ENCODE results near the gene MLN.
A peak's percentile ranks its signal among the peaks of the same experiment; 100 is the strongest.

MLN gene

DNA sequence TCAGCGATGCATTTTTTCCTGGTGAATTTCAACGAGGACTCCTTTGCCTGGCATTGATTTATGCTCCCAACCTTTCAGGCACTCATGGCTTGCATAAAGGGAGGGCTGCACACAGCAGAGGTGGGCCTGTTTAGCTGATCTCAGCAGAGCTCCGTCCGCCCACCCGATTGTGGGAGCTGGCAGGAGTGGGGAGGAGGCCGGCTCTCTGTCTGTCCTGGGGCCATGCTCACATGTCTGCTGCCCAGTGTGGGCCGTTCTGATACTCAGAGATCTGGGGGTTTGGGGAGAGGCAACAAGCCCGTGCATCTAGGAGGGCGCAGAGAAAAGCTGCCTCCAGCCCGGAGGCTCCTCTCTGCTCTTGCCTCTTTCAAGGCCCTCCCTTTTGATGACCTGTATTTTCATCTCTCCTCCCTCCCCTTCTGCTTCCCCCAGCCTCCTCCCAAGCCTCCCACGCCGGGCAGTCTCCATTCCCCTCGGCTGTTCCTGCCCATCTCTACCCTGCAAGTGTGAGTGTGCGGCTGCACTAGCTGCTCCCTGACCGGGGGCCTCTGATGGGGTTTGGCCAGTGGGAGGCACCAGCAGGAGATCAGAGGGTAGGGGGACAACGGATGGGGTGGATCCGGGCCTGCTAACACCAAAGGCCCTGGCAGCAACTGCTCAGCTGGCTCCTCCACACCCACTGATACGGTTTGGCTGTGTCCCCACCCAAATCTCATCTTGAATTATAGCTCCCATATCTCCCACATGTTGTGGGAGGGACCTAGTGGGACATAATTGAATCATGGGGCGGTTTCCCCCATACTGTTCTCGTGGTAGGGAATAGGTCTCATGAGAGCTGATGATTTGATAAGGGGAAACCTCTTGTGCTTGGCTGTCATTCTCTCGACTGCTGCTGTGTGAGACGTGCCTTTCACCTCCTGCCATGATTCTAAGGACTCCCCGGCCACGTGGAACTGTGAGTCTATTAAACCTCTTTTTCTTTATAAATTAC, 39.6 kb upstream of the MLN start:
- no peak overlapping the region for H3K4ac ChIP-seq (ENCODE audit: low read depth, low read length)
- H2BK5ac ChIP-seq (ENCODE audit: low read length): no peak overlapping the region
- no peak overlapping the region for H3K27ac ChIP-seq (ENCODE audit: low read depth, low read length)
- H3K9ac ChIP-seq (ENCODE audit: low read length): no peak overlapping the region
- no peak overlapping the region for H2BK120ac ChIP-seq (ENCODE audit: low read depth, low read length)
- peak overlapping the region; percentile 28 for H3K56ac ChIP-seq (ENCODE audit: low read length)
- H2AK5ac ChIP-seq (ENCODE audit: low read length): no peak overlapping the region
- no peak overlapping the region for H3K23ac ChIP-seq (ENCODE audit: low read length)
- H2BK15ac ChIP-seq (replicated peaks; ENCODE audit: low read depth): no peak overlapping the region
- H3K79me1 ChIP-seq (ENCODE audit: low read length): no peaks in the 10 kb centered on the region
- H3K4me1 ChIP-seq (ENCODE audit: control insufficient read depth, low read depth, low read length): peaks cover 5% of the 10 kb centered on the region
- WGBS (ENCODE audit: extremely low coverage, insufficient coverage, low lambda C conversion rate): no CpG with 5 or more reads among the region's 24 CpGs
- no peak overlapping the region for H3K4me3 ChIP-seq (ENCODE audit: low read length)
- H4K5ac ChIP-seq (ENCODE audit: low read length): no peak overlapping the region
- H3K27me3 ChIP-seq (ENCODE audit: insufficient read depth, low read length, poor library complexity): no peaks in the 10 kb centered on the region
- DNase-seq: no peak
- no peaks in the 10 kb centered on the region for H3K79me2 ChIP-seq (ENCODE audit: control insufficient read depth, insufficient read depth, low read length)
- H3K4me2 ChIP-seq (ENCODE audit: low read length): no peak overlapping the region
- no peak overlapping the region for H3K18ac ChIP-seq (ENCODE audit: low read length)
- H4K8ac ChIP-seq (ENCODE audit: low read depth, low read length): no peak overlapping the region
- H3K36me3 ChIP-seq (ENCODE audit: control insufficient read depth, insufficient read depth, low read length): no peaks in the 10 kb centered on the region

- Histone ChIP-seq H3K9ac (ENCODE audit: low read length) (no peak overlapping the region), H2BK120ac (ENCODE audit: low read depth, low read length) (no peak overlapping the region), H3K27me3 (ENCODE audit: insufficient read depth, low read length, poor library complexity) (no peaks in the 10 kb centered on the region), H3K18ac (ENCODE audit: low read length) (no peak overlapping the region), H2BK5ac (ENCODE audit: low read length) (no peak overlapping the region), H4K8ac (ENCODE audit: low read depth, low read length) (no peak overlapping the region), H3K36me3 (ENCODE audit: control insufficient read depth, insufficient read depth, low read length) (no peaks in the 10 kb centered on the region), H3K4me2 (ENCODE audit: low read length) (no peak overlapping the region), H4K5ac (ENCODE audit: low read length) (no peak overlapping the region), H3K4me1 (ENCODE audit: control insufficient read depth, low read depth, low read length) (peaks cover 11% of the 10 kb centered on the region), H3K4me3 (ENCODE audit: low read length) (no peak overlapping the region), H3K27ac (ENCODE audit: low read depth, low read length) (no peak overlapping the region), H3K79me1 (ENCODE audit: low read length) (no peaks in the 10 kb centered on the region), H2BK15ac (replicated peaks; ENCODE audit: low read depth) (no peak overlapping the region), H3K56ac (ENCODE audit: low read length) (no peak overlapping the region), H3K4ac (ENCODE audit: low read depth, low read length) (no peak overlapping the region), H3K23ac (ENCODE audit: low read length) (no peak overlapping the region), H3K79me2 (ENCODE audit: control insufficient read depth, insufficient read depth, low read length) (no peaks in the 10 kb centered on the region), H2AK5ac (ENCODE audit: low read length) (no peak overlapping the region)
- DNase-seq: no peak
- WGBS (ENCODE audit: extremely low coverage, insufficient coverage, low lambda C conversion rate): no CpG with 5 or more reads among the region's 4 CpGs
Observed at GRCh38 chr6:33841868-33842267, 38.1 kb upstream of the MLN start.

GRCh38 chr6:33841070-33841469, 37.3 kb upstream of the MLN start:
- Histone ChIP-seq H4K8ac (ENCODE audit: low read depth, low read length) (no peak overlapping the region), H3K79me1 (ENCODE audit: low read length) (no peaks in the 10 kb centered on the region), H3K27me3 (ENCODE audit: insufficient read depth, low read length, poor library complexity) (no peaks in the 10 kb centered on the region), H3K23ac (ENCODE audit: low read length) (no peak overlapping the region), H3K56ac (ENCODE audit: low read length) (no peak overlapping the region), H3K4me1 (ENCODE audit: control insufficient read depth, low read depth, low read length) (peaks cover 11% of the 10 kb centered on the region), H2BK5ac (ENCODE audit: low read length) (no peak overlapping the region), H3K79me2 (ENCODE audit: control insufficient read depth, insufficient read depth, low read length) (no peaks in the 10 kb centered on the region), H2BK15ac (replicated peaks; ENCODE audit: low read depth) (no peak overlapping the region), H3K9ac (ENCODE audit: low read length) (no peak overlapping the region), H2AK5ac (ENCODE audit: low read length) (no peak overlapping the region), H3K4me2 (ENCODE audit: low read length) (no peak overlapping the region), H4K5ac (ENCODE audit: low read length) (no peak overlapping the region), H3K18ac (ENCODE audit: low read length) (no peak overlapping the region), H3K36me3 (ENCODE audit: control insufficient read depth, insufficient read depth, low read length) (no peaks in the 10 kb centered on the region), H2BK120ac (ENCODE audit: low read depth, low read length) (no peak overlapping the region), H3K27ac (ENCODE audit: low read depth, low read length) (no peak overlapping the region), H3K4ac (ENCODE audit: low read depth, low read length) (no peak overlapping the region), H3K4me3 (ENCODE audit: low read length) (no peak overlapping the region)
- no peak for DNase-seq
- no CpG with 5 or more reads among the region's 3 CpGs for WGBS (ENCODE audit: extremely low coverage, insufficient coverage, low lambda C conversion rate)

- peak; percentile 96 for DNase-seq
- WGBS (ENCODE audit: extremely low coverage, insufficient coverage, low lambda C conversion rate): no CpG with 5 or more reads among the region's 12 CpGs
- peak overlapping the region; percentile 55 for H3K27ac ChIP-seq (ENCODE audit: low read depth, low read length)
Observed at GRCh38 chr6:33840048-33840926, 36.5 kb upstream of the MLN start.

GRCh38 chr6:33839399-33840047, 35.7 kb upstream of the MLN start:
- H3K4me2 ChIP-seq (ENCODE audit: low read length): no peak overlapping the region
- DNase-seq: peak; percentile 55
- H3K79me2 ChIP-seq (ENCODE audit: control insufficient read depth, insufficient read depth, low read length): no peaks in the 10 kb centered on the region
- H4K5ac ChIP-seq (ENCODE audit: low read length): no peak overlapping the region
- peak overlapping the region; percentile 30 for H2BK120ac ChIP-seq (ENCODE audit: low read depth, low read length)
- no peak overlapping the region for H2BK15ac ChIP-seq (replicated peaks; ENCODE audit: low read depth)
- peak overlapping the region; percentile 83 for H3K18ac ChIP-seq (ENCODE audit: low read length)
- no peaks in the 10 kb centered on the region for H3K36me3 ChIP-seq (ENCODE audit: control insufficient read depth, insufficient read depth, low read length)
- H3K27ac ChIP-seq (ENCODE audit: low read depth, low read length): peak overlapping the region; percentile 55
- H3K56ac ChIP-seq (ENCODE audit: low read length): peak overlapping the region; percentile 77
- peak overlapping the region; percentile 41 for H3K4ac ChIP-seq (ENCODE audit: low read depth, low read length)
- H3K9ac ChIP-seq (ENCODE audit: low read length): no peak overlapping the region
- no peak overlapping the region for H4K8ac ChIP-seq (ENCODE audit: low read depth, low read length)
- H3K23ac ChIP-seq (ENCODE audit: low read length): no peak overlapping the region
- H3K79me1 ChIP-seq (ENCODE audit: low read length): no peaks in the 10 kb centered on the region
- H2BK5ac ChIP-seq (ENCODE audit: low read length): peak overlapping the region; percentile 52
- H2AK5ac ChIP-seq (ENCODE audit: low read length): peak overlapping the region; percentile 29
- no peaks in the 10 kb centered on the region for H3K27me3 ChIP-seq (ENCODE audit: insufficient read depth, low read length, poor library complexity)
- H3K4me3 ChIP-seq (ENCODE audit: low read length): no peak overlapping the region
- peaks cover 11% of the 10 kb centered on the region for H3K4me1 ChIP-seq (ENCODE audit: control insufficient read depth, low read depth, low read length)
- WGBS (ENCODE audit: extremely low coverage, insufficient coverage, low lambda C conversion rate): no CpG with 5 or more reads among the region's 11 CpGs

More at GRCh38 chr6:33840048-33840926, 36.5 kb upstream of the MLN start:
- Histone ChIP-seq H3K79me1 (ENCODE audit: low read length) (no peaks in the 10 kb centered on the region), H3K4ac (ENCODE audit: low read depth, low read length) (peak overlapping the region; percentile 64), H3K4me1 (ENCODE audit: control insufficient read depth, low read depth, low read length) (peaks cover 11% of the 10 kb centered on the region), H3K23ac (ENCODE audit: low read length) (no peak overlapping the region), H4K8ac (ENCODE audit: low read depth, low read length) (no peak overlapping the region), H2BK5ac (ENCODE audit: low read length) (peak overlapping the region; percentile 36), H2BK15ac (replicated peaks; ENCODE audit: low read depth) (no peak overlapping the region), H3K79me2 (ENCODE audit: control insufficient read depth, insufficient read depth, low read length) (no peaks in the 10 kb centered on the region), H2AK5ac (ENCODE audit: low read length) (peak overlapping the region; percentile 24), H3K36me3 (ENCODE audit: control insufficient read depth, insufficient read depth, low read length) (no peaks in the 10 kb centered on the region), H3K9ac (ENCODE audit: low read length) (no peak overlapping the region), H3K56ac (ENCODE audit: low read length) (peak overlapping the region; percentile 61), H3K4me2 (ENCODE audit: low read length) (no peak overlapping the region), H3K27me3 (ENCODE audit: insufficient read depth, low read length, poor library complexity) (no peaks in the 10 kb centered on the region), H3K18ac (ENCODE audit: low read length) (peak overlapping the region; percentile 83), H3K4me3 (ENCODE audit: low read length) (no peak overlapping the region), H4K5ac (ENCODE audit: low read length) (no peak overlapping the region), H2BK120ac (ENCODE audit: low read depth, low read length) (peak overlapping the region; percentile 39)
